ENCODE measurements around the gene MTR.

The MTR gene

DNA sequence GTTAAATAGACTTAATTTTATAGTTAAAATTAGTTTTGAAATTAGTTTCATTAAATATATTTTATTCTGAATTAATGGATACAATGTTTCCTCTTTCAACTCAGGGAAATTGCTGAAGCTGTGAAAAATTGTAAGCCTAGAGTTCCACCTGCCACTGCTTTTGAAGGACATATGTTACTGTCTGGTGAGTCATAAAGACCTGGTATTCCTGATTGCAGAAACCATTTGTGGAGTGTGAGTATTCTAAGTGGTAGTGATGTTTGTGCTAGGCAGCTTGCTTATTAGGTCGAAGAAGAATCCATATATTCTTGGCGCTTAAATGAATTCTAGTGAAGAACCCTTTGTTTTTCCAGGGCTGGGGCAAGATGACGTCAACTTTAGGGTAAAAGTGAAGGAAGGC is 34.0 kb downstream of the MTR start:
- TF ChIP-seq, protein P1, sequence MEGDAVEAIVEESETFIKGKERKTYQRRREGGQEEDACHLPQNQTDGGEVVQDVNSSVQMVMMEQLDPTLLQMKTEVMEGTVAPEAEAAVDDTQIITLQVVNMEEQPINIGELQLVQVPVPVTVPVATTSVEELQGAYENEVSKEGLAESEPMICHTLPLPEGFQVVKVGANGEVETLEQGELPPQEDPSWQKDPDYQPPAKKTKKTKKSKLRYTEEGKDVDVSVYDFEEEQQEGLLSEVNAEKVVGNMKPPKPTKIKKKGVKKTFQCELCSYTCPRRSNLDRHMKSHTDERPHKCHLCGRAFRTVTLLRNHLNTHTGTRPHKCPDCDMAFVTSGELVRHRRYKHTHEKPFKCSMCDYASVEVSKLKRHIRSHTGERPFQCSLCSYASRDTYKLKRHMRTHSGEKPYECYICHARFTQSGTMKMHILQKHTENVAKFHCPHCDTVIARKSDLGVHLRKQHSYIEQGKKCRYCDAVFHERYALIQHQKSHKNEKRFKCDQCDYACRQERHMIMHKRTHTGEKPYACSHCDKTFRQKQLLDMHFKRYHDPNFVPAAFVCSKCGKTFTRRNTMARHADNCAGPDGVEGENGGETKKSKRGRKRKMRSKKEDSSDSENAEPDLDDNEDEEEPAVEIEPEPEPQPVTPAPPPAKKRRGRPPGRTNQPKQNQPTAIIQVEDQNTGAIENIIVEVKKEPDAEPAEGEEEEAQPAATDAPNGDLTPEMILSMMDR (IDR thresholded peaks at IDR 0.05; ENCODE audit: insufficient read depth, low read length, poor library complexity, severe bottlenecking) = no peak
- H3K36me3 ChIP-seq (ENCODE audit: control insufficient read depth, insufficient read depth, low read length) = peaks cover 6% of the 10 kb centered on the region

DNA sequence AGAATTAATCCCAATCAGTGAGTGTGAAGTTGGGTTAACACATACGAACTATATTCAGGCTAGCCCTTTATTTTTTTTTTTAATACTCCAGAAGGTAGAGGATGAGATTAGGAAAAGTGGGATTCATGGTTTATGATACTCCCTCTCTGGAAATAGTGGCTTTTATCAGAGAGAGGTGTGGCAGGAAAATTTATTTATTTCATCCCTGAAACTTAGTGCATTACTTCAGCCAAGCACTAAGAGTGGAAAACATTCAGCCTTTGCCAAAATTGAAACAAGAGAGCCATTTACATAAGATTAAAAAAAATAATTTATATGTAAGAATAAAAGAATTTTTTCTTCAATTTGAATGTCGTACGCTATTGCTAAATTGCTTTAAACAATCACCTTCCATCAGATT is 35.0 kb downstream of the MTR start:
- peaks cover 6% of the 10 kb centered on the region for H3K36me3 ChIP-seq (ENCODE audit: control insufficient read depth, insufficient read depth, low read length)
- TF ChIP-seq, protein P1 (IDR thresholded peaks at IDR 0.05; ENCODE audit: insufficient read depth, low read length, poor library complexity, severe bottlenecking) = no peak
- DNase-seq (ENCODE audit: extremely low read depth, insufficient read length) = no peak
- no peak overlapping the region for H3K4me3 ChIP-seq (replicated peaks; ENCODE audit: low read depth, low read length)
- H3K27me3 ChIP-seq (replicated peaks; ENCODE audit: control insufficient read depth, insufficient read depth, low read length) = no peaks in the 10 kb centered on the region

More for the DNA sequence above, 34.0 kb downstream of the MTR start:
- H3K27me3 ChIP-seq (replicated peaks; ENCODE audit: control insufficient read depth, insufficient read depth, low read length) = no peaks in the 10 kb centered on the region
- no peak for DNase-seq (ENCODE audit: extremely low read depth, insufficient read length)
- no peak overlapping the region for H3K4me3 ChIP-seq (replicated peaks; ENCODE audit: low read depth, low read length)

DNA sequence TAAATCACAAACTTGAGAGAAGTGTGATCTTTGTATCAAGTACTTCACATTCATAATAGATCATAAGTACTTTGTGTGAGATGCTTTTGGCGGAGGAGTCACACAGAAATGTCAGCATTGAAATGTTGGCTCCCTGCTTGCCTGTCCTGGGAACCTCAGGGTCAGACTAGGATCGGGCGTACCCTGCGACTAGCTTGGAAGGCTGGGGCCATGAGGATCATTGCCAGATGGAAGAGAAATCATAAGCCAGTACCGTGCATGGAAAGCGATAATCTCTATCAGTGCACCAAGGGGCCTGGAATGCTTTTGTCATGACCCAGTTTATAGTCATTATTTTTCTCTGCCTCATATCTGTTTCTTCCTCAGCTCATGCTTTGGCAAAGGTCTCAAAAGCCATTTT is 35.5 kb downstream of the MTR start:
- Histone ChIP-seq H3K4me3 (replicated peaks; ENCODE audit: low read depth, low read length) (no peak overlapping the region), H3K36me3 (ENCODE audit: control insufficient read depth, insufficient read depth, low read length) (peaks cover 6% of the 10 kb centered on the region), H3K27me3 (replicated peaks; ENCODE audit: control insufficient read depth, insufficient read depth, low read length) (no peaks in the 10 kb centered on the region)
- DNase-seq (ENCODE audit: extremely low read depth, insufficient read length) = no peak
- TF ChIP-seq, protein P1 (IDR thresholded peaks at IDR 0.05; ENCODE audit: insufficient read depth, low read length, poor library complexity, severe bottlenecking) = no peak

DNA sequence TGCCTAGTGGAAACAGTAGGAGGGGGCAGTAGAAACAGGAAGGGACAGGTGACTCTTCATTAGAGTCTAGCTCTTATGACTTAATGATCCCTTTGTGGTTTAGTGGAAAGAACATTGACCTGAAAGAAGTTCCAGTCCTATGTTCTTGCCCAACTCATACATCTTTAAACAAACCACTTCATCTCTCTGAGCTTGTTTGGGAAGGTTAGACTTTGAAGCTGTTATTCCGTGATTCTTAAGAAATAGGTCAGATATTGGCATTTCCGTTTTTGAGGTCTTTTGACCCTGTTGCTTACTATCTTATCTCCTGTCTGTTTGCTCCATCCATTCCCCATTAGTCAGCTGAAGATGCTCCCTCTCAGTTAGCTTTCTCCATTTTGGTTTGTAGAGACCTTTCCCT is 38.5 kb downstream of the MTR start:
- Histone ChIP-seq H3K27me3 (replicated peaks; ENCODE audit: control insufficient read depth, insufficient read depth, low read length) (no peaks in the 10 kb centered on the region), H3K36me3 (ENCODE audit: control insufficient read depth, insufficient read depth, low read length) (peaks cover 5% of the 10 kb centered on the region)
- no peak for DNase-seq (ENCODE audit: extremely low read depth, insufficient read length)

DNA sequence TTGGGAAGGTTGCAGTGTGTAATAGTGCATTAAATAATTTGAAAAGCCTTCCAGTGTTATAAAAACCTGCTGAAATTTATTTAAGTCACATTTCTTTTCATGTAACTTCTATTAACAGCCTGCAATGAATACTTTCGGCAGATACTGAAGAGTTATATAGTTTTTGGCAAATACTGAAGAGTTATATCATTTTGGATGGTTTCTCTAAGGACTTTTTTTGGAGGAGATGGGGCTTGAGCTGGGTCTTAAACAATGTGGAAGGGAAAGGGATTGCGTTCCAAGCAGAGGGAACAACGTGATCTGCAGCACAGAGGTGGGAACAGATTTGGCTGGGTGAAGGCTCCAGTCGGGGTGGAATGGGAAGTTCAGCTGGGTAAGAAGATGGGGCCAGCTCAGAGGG is 39.8 kb downstream of the MTR start:
- Histone ChIP-seq H3K4me3 (replicated peaks; ENCODE audit: low read depth, low read length) (no peak overlapping the region), H3K27me3 (replicated peaks; ENCODE audit: control insufficient read depth, insufficient read depth, low read length) (no peaks in the 10 kb centered on the region), H3K36me3 (ENCODE audit: control insufficient read depth, insufficient read depth, low read length) (peaks cover 5% of the 10 kb centered on the region)
- no peak for DNase-seq (ENCODE audit: extremely low read depth, insufficient read length)
- TF ChIP-seq, protein P1 (IDR thresholded peaks at IDR 0.05; ENCODE audit: insufficient read depth, low read length, poor library complexity, severe bottlenecking) = no peak

More for the DNA sequence above, 38.5 kb downstream of the MTR start:
- TF ChIP-seq, protein P1 (IDR thresholded peaks at IDR 0.05; ENCODE audit: insufficient read depth, low read length, poor library complexity, severe bottlenecking) = no peak
- no peak overlapping the region for H3K4me3 ChIP-seq (replicated peaks; ENCODE audit: low read depth, low read length)

DNA sequence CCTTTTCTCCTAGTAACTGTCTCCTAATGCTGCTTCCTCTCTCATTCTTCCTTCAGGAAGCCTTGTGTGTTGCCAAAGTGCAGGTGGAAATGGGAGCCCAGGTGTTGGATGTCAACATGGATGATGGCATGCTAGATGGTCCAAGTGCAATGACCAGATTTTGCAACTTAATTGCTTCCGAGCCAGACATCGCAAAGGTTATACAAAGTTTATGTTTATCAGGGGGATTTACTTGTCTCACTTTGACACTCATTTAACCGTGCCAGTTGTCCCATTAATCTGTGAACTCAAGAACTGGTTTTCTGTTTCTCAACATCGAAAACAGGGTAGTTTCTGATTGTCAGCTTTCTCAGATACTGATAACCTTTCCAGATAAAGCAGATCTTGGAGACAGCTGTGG is 40.4 kb downstream of the MTR start:
- H3K36me3 ChIP-seq (ENCODE audit: control insufficient read depth, insufficient read depth, low read length) = peaks cover 5% of the 10 kb centered on the region
- TF ChIP-seq, protein P1 (IDR thresholded peaks at IDR 0.05; ENCODE audit: insufficient read depth, low read length, poor library complexity, severe bottlenecking) = no peak
- no peak overlapping the region for H3K4me3 ChIP-seq (replicated peaks; ENCODE audit: low read depth, low read length)
- DNase-seq (ENCODE audit: extremely low read depth, insufficient read length) = no peak
- no peaks in the 10 kb centered on the region for H3K27me3 ChIP-seq (replicated peaks; ENCODE audit: control insufficient read depth, insufficient read depth, low read length)

Data from GM06990 (cell line).